ENCODE results near the gene INHA.

Gene INHA

DNA sequence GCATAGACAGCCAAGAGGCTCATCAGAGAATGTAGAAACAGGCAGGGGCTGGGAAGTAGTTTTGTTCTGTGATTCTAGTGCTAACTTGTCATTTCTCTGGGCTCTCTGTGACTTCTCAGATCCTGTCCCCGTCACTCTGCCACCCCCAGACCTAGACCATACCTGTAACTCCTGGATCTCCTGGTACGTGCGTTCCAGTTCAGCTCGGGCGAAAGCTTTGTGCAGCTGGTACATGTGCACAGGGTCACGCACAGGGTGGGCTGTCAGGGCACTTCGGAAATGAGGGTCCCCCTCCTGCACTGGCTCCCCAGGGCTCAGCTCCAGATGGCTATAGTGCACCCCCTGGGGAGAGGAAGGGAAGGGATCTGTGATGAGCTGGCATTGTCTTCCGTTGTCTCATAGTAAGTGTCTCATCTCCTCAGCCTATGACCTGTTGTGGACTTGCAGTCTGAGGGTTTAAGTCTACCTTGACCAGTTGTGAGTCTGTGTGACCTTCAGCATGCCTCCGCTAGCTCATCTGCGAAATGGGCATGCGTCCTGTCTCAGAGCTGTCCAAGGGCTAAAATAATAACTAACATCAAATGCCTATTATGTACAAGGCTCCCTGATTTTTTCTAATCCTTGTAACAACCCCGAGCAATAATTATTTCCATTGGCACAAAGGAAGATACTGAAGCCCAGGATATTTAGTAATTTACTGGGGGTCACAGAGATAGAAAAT, 31.2 kb upstream of the INHA start:
- no peak for DNase-seq

DNA sequence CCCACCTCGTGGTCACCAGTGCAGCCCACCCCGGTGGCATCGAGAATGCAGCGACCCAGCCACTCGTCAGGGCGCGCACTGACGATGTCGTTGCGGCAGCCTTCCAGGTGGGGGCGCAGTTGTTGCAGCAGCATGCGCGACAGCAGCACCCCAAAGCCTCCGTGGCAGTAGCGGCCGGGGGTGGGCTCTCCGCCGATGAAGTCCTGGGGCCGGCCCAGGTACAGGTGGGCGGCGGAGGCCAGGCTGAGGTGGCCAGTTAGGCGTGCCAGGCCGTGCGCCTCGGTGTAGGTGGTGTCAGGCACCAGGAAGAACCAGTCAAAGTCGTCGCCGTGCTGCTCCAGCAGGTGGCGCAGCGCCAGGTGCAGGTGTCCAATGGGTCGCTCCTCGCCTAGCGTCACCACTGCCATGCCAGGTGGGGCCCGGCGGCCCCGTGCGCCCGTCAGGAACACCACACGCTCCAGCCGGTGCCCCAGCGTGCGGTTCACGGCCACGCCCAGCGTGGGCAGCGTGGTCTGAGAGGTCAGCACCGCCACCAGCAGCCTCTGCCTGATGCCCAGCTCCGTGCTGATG, 30.4 kb upstream of the INHA start:
- DNase-seq: peak; percentile 93

- no peak for DNase-seq
Measured at GRCh38 chr2:219542931-219543595, 29.0 kb upstream of the INHA start.

GRCh38 chr2:219543596-219544358, 28.3 kb upstream of the INHA start, which contains the start of the genes CHPF and TMEM198:
CHPF (minus strand) TSS chr2:219543809; CDS start chr2:219543538, 271 bp downstream.
TMEM198 (plus strand) TSS chr2:219544028; CDS start chr2:219544728, 700 bp downstream.
- peak; percentile 99 for DNase-seq

GRCh38 chr2:219544567-219544966, 27.5 kb upstream of the INHA start:
- DNase-seq: no peak

- DNase-seq: no peak
Measured at GRCh38 chr2:219545295-219545942, 26.7 kb upstream of the INHA start.

- DNase-seq: no peak
Measured at GRCh38 chr2:219545943-219546352, 26.2 kb upstream of the INHA start.

GRCh38 chr2:219547621-219548020, 24.5 kb upstream of the INHA start:
- no peak for DNase-seq

GRCh38 chr2:219548990-219549389, 23.1 kb upstream of the INHA start:
- DNase-seq: no peak

GRCh38 chr2:219549619-219550018, 22.5 kb upstream of the INHA start:
- DNase-seq: no peak

DNA sequence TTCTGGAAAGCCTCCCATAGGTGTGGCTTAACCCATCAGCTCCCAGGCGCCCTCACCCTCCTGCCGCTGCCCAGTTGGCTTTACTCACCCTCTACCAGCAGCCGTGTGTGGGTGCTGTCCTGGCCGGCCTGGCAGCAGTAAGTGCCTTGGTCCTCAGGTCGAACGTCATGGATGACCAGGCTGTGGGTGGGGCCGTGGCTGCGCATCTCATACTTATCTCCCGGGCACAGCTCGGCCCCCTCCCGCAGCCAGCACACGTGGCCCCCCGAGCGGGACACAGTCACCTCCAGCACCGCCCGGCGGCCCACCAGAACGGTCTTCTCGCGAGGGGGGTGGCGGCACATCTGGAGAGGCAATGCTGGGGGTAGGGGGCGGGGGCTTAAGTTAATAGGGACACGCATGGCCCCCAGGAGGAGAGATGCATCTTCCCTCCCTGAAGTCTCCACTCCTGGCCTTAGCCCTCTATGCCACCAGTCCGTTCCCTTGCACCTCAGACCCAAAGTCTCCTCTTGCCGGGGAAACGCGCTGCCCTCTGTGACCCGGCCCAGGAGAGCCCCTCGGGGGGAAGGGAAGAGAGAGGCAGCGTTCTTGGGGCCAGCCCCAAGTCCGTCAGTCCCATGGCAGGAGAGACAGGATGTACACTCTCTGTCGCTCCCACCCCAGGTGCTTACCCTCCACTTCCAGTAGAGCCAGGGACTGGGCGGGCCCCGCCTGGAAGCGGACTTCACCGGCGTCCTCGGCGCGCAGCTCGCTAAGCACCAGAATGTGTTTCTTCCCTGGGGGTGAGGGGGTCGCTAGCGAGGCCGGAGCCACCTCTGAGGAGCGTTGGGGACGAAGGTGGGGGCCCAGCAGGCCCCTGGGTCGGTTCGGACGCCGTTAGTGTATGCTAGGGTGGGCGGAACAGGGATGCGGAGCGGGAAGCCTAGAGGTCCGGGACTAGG, 20.4 kb upstream of the INHA start:
- DNase-seq: peak; percentile 56

DNA sequence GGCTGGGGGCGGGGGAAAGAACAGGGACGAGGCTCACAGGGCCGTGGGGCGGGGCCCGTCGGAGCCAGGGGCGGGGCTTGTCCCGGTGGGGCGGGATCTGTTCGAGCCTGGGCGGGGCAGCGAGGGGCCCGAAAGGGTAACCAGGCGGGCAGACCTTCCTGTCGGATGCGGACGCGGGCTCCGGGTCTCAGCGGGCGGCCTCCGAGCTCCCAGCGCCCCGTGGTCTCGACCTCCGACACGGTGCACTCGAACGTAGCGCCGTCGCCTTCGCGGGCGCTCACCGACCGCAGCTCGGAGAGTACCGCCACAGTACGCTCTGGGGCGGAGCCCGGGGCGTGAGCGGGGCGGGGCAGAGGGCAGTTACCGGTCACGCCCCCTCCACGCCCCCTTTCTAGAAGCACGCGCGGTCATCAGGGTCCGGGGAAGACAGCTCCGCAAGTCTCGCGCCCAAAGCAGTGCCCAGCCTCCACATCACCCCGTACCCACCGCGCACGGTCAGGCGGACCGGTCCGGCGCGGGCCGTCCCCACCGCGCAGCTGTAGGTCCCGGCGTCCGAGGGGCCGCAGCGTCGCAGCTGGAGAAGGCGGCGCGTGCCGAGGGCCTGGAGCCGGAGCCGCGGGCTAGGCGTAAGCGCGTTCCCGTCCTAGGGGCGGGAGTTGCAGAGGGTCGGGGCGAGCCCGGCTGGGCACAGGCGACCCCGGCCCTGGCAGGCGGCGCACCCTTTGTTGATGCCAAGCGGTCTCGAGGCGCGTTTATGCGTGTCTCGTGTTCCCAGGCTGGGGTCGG, 19.5 kb upstream of the INHA start:
- peak; percentile 94 for DNase-seq

DNA sequence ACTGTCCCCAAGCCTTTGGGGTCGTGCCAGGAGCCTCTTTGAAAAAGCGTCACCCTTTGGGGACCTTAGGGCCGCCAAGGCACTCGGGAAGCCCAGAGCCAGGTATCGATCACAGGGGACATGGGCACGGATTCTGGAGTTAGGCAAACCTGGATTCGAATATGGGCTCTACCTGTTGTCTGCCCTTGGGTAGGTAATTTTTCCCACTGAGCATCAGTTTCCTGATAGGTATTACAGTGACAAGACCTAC, 19.0 kb upstream of the INHA start:
- no peak for DNase-seq

DNA sequence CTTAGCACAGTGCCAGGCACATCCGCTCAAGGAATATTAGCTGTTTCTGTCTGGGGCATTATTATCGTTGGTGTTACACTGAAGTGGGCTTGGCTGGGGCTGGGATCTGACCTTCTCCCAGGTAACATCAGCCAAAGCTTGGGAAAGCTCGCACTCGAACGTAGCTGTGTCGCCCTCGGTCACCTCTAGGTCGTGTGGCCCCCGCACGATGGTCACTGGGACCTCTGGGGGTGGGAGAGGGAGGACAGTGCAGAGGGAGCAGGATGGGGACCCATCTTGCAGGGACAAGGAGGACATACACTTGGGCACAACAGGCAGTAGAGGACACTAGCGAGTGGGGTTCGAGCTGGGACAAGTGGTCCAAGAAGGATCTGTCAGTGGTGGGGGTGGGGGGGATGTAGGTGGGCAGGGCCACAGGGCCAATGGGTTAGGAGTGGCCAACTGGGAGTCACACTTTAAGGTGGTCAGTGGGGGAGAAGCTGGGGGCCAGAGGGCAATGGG, 18.6 kb upstream of the INHA start:
- no peak for DNase-seq

DNA sequence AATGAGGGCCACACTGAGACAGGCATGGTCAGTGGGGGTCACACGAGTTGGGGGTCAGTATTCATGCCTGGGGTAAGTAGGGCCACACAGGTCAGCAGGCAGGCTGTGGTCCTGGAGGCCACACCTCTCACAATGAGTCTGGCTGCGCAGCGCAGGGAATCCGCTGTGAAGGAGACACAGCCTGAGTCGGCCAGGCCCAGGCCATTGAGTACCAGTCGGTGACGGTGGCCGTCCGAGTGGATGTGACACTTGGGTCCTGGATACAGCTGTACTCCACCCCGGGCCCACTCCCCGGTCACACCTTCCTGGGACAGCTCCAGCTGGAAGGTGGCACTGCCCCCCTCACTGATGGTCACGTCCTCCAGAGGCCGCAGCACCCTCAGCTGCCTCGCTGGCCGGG, 17.8 kb upstream of the INHA start:
- no peak for DNase-seq

DNA sequence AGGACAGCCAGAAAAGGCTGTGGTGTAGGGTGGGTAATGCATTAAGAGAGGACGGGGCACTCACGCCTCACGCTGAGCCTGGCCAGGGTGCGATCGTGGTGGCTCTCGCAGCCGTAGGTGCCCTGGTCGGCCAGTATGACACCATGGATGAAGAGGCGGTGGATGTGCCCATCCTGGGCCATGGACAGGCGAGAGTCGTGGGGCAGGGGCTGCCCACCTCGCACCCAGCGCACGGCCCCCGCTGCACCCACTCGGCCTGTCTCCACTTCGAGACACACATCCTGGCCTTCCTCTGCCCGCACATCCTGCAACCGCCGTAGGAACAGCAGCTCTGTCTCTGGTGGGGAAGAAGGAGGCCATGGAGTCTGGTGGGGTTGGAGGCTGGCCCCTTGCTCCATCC, 16.2 kb upstream of the INHA start:
- DNase-seq: no peak

DNA sequence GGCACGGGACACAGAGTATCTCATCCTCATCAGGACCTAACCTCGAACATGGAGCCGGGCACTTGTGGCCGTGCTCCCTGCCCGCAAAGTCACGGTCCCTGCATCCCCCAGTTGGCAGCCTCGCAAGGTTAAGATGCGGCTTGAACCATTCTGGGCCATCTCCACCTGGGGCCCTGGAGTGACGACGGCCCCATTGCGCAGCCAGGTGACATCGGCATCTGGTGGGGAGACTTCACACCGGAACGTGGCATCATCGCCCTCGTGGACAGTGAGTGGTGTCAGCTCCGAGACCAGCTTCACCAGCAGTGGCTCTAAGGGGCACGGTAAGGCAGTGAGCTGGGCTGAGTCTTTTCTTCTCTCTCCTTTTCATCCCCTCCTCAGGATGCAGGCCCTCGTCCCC, 15.7 kb upstream of the INHA start:
- no peak for DNase-seq

DNA sequence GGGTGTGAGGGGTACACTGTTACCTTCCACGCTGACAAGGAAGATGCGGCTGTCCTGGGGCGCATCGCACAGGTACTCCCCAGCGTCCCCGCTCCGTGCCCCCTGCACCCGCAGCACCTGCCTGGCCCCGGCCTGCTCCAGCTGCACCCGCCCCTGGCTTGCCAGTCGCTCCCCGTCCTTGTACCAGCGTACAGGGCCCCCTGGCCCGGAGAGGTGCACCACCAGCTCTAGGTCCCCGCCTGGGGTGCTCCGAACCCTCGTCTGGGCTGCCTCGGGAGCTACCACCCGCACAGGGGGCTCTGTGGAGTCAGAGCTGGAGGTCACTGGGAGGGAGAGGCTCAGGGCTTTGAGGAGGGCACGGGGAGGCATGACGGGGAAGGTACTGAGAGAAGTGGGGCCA, 14.8 kb upstream of the INHA start:
- DNase-seq: no peak

DNA sequence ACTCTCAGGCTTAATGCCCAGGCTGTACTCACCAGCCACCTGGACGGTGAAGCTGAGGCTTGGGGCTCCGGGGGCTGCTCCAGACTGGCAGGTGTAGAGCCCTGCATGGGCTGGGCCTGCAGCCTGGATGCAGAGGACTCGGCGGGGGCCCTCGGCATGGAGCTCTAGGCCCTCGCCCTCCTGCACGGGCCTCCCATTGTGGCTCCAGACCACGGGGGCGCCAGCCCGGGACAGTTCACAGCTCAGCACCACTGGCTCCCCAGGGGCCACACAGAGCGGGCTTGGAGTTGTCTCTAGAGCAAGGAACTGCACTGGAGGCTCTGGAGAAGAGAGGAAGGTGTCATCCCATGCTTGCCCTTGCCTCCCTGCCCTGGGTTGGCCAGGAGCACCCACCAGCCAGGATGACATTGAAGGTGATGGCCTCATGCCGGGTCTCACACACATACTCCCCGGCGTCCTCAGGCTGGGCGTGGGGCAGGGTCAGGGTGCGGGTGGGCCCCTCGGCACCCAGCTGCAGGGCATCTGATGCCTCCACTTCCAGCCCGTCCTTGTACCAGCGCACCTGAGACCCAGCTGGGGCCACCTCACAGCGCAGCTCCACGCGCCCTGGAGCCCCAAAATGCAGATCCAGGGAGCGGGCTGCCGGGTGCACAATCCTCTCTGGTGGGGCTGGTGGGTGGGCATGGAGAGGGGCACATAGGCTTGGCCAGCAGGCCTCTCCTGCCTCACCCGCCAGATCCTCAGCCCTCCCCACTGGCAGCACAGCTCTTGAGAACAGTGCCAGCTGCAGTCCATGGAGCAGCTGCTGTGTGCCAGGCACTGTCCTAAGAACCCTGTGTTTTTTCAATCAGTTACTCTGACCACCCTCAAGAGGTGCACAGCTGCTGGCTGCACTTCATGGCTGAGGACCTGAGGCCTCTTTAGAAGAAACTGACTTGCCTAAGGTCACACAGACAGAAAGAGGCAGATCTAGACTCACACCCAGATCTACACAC, 14.0 kb upstream of the INHA start:
- DNase-seq: no peak
